Adrenal gland (tissue), 5 donors: ENCODE measurements around the gene FAHD1.

Experiments
- CTCF ChIP-seq, 6 experiments: fragments of 450-650 bp in 4 of 6; fragments of 200-600 bp in 2 of 6; sonication (generic) in 1 of 6; IDR thresholded peaks; 1 replicate in 5 of 6; 2 replicates in 1 of 6; pipeline versions ENCODE4 v1.5.1 to v1.8.0; 2016 to 2021; ENCODE audit warnings: antibody characterized with exemption in 6 of 6, mild to moderate bottlenecking in 2 of 6, moderate library complexity in 1 of 6
- POLR2A ChIP-seq, 2 donors: fragments of 450-650 bp; IDR thresholded peaks; one replicate each; pipeline ENCODE4 v1.6.1; 2017; ENCODE audit warnings: antibody characterized with exemption in 2 of 2, mild to moderate bottlenecking in 2 of 2, moderate library complexity in 1 of 2
- donor health status: DM: no; HTN: no; CAD: no.

- TF ChIP-seq CTCF (IDR thresholded peaks at IDR 0.05): no peak
- TF ChIP-seq POLR2A (IDR thresholded peaks at IDR 0.05): no peak
Measured at GRCh38 chr16:1816396-1817275, 10.4 kb upstream of the FAHD1 start.
